A549 (cell line): ENCODE data around the gene AURKB.

Experiments
- CTCF ChIP-seq: fragments of >200 bp; sonication (Bioruptor Twin); formaldehyde crosslinking; IDR thresholded peaks from 3 replicates; pipeline ENCODE4 v1.5.1; 2016
- POLR2AphosphoS2 ChIP-seq: conservative IDR thresholded peaks from 2 replicates; pipeline ENCODE4 v1.6.1; 2012; ENCODE audit warnings: low read length, improper control_type of control experiment, inconsistent platforms

GRCh38 chr17:8158267-8159031, 51.9 kb downstream of the AURKB start:
- TF ChIP-seq CTCF (peak; percentile 92), POLR2AphosphoS2 (0 out of 2 replicates have a peak, but pooled peaks have one; percentile 30)
